Adrenal gland (tissue), 12 donors: Measurements from ENCODE around the gene IQCE. TPM values are rescaled to one million over a fixed set of nuclear protein-coding genes. Genes with fewer than 3 reads are reported as not detected.

Experiments
- DNase-seq, 7 donors: peaks; one replicate each; pipeline ENCODE4 v3.0.0-alpha.2; 2019 to 2020
- H3K27ac ChIP-seq, 5 donors: fragments of 200-600 bp; sonication (generic) in 4 of 5; 1 replicate in 3 of 5; 2 replicates in 2 of 5; pipeline versions ENCODE4 v1.5.1 to v1.8.0; 2016 to 2020; ENCODE audit warnings: mild to moderate bottlenecking in 1 of 5
- H3K27me3 ChIP-seq: fragments of 200-600 bp; 2 replicates; pipeline ENCODE4 v1.8.0; 2021
- H3K36me3 ChIP-seq, 2 donors: fragments of 200-600 bp; replicated peaks in 1 of 2; 1 replicate in 1 of 2; 2 replicates in 1 of 2; pipeline versions ENCODE4 v1.5.1 to v1.8.0; 2018 to 2022
- H3K4me1 ChIP-seq, 2 donors: fragments of 200-600 bp; replicated peaks in 1 of 2; 1 replicate in 1 of 2; 2 replicates in 1 of 2; pipeline versions ENCODE4 v1.5.1 to v1.8.0; 2018 to 2021
- H3K4me3 ChIP-seq, 4 donors: fragments of 200-600 bp; sonication (generic) in 3 of 4; one replicate each; pipeline ENCODE4 v1.5.1; 2016 to 2018
- H3K9me3 ChIP-seq, 3 donors: fragments of 200-600 bp; sonication (generic) in 1 of 3; replicated peaks in 1 of 3; 1 replicate in 2 of 3; 2 replicates in 1 of 3; pipeline versions ENCODE4 v1.5.1 to v1.8.0; 2016 to 2021
- POLR2A ChIP-seq, 2 donors: fragments of 450-650 bp; IDR thresholded peaks; one replicate each; pipeline ENCODE4 v1.6.1; 2017; ENCODE audit warnings: antibody characterized with exemption in 2 of 2, mild to moderate bottlenecking in 2 of 2, moderate library complexity in 1 of 2
- WGBS, 4 donors: extraction: QIAGEN DNeasy Blood & Tissue Kit in 2 of 4; methylation state at CpG; one replicate each; pipeline versions ENCODE4 v1.1.5 to v1.1.7; 2013 to 2017; 5-methylcytosine and 5-hydroxymethylcytosine counted together
- intact Hi-C, 2 donors: fragments of 100-400 bp; cut with DNase I; formaldehyde crosslinking; loops; one replicate each; pipeline versions ENCODE4 v1.14.1 to v1.15.0; 2022 to 2023
- polyA plus RNA-seq, 3 donors: library from polyadenylated mRNA; stranded (reverse); fragments of 200-250 nt in 2 of 3; fragments of 350-450 nt in 1 of 3; fragmentation: Illumina TruSeq in 1 of 3; extraction: RNeasy Lipid Tissue Mini Kit (QIAGEN cat#74804) in 1 of 3; gene quantifications; one replicate each; pipeline ENCODE4 v1.2.3, GENCODE V29; 2013 to 2014
- total RNA-seq, 9 donors: library from RNA; depleted of rRNA in 4 of 9; stranded (reverse); fragments of >200 nt in 4 of 9; fragments of 120-200 nt in 1 of 9; fragmentation: NEBNext Ultra II Directional in 1 of 9; extraction: Animal tissue kit (Norgen Biotek cat#: 25700) in 1 of 9; gene quantifications; one replicate each; pipeline versions ENCODE4 v1.1.0 to v1.2.4, GENCODE V29; 2013 to 2023
- TF ChIP-seq, protein P1 (sequence below), 6 experiments: fragments of 450-650 bp in 4 of 6; fragments of 200-600 bp in 2 of 6; sonication (generic) in 1 of 6; IDR thresholded peaks; 1 replicate in 5 of 6; 2 replicates in 1 of 6; pipeline versions ENCODE4 v1.5.1 to v1.8.0; 2016 to 2021; ENCODE audit warnings: antibody characterized with exemption in 6 of 6, mild to moderate bottlenecking in 2 of 6, moderate library complexity in 1 of 6
- donor health status: healthy with polysubstance abuse.
- donor health status: Bipolar disorder and iron deficiency.
- donor health status: DM: yes; HTN: yes; CAD: no.
- donor health status: DM: no; HTN: no; CAD: no.
- donor health status: DM: no; HTN: no; CAD: no.
- donor health status: DM: yes; HTN: yes; CAD: no.

Gene IQCE
- total and polyA plus RNA-seq, 12 donors = 4.6 to 33.2 (median 13.8) TPM

DNA sequence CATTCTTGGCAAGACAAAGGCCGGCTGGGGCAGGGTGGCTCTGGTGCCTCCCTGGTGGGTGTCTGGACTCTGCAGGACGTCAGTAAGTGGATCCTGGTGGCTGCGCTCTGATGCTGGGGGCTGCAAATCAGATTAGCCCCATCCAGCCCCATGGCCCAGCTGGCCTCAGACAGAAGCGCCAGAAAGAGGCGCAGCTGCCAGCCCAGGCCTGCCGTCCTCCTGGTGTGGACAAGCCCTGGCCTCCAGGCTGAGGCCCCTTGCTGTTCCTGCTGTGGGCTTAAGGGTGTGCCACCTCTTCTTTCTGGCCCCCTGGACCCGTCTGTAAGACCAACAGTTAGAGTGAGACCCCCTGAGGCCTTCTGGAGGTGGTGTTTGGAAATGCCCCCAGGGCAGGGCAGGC lies 45.1 kb upstream of the IQCE start:
- Histone ChIP-seq H3K27ac (no peak overlapping the region), H3K4me3 (no peak overlapping the region), H3K27me3 (no peaks in the 10 kb centered on the region), H3K4me1 (peaks cover 4 to 21% of the 10 kb centered on the region in 2 donors), H3K9me3 (no peaks in the 10 kb centered on the region), H3K36me3 (no peaks in the 10 kb centered on the region)
- WGBS, 4 donors = 75 to 96% (median 88%) methylated on average over 2 to 7 of the region's 7 CpGs
- intact Hi-C loops = no loop called here
- TF ChIP-seq, protein P1, sequence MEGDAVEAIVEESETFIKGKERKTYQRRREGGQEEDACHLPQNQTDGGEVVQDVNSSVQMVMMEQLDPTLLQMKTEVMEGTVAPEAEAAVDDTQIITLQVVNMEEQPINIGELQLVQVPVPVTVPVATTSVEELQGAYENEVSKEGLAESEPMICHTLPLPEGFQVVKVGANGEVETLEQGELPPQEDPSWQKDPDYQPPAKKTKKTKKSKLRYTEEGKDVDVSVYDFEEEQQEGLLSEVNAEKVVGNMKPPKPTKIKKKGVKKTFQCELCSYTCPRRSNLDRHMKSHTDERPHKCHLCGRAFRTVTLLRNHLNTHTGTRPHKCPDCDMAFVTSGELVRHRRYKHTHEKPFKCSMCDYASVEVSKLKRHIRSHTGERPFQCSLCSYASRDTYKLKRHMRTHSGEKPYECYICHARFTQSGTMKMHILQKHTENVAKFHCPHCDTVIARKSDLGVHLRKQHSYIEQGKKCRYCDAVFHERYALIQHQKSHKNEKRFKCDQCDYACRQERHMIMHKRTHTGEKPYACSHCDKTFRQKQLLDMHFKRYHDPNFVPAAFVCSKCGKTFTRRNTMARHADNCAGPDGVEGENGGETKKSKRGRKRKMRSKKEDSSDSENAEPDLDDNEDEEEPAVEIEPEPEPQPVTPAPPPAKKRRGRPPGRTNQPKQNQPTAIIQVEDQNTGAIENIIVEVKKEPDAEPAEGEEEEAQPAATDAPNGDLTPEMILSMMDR (IDR thresholded peaks at IDR 0.05) = no peak
- no peak for TF ChIP-seq POLR2A (IDR thresholded peaks at IDR 0.05)
- DNase-seq = no peak

DNA sequence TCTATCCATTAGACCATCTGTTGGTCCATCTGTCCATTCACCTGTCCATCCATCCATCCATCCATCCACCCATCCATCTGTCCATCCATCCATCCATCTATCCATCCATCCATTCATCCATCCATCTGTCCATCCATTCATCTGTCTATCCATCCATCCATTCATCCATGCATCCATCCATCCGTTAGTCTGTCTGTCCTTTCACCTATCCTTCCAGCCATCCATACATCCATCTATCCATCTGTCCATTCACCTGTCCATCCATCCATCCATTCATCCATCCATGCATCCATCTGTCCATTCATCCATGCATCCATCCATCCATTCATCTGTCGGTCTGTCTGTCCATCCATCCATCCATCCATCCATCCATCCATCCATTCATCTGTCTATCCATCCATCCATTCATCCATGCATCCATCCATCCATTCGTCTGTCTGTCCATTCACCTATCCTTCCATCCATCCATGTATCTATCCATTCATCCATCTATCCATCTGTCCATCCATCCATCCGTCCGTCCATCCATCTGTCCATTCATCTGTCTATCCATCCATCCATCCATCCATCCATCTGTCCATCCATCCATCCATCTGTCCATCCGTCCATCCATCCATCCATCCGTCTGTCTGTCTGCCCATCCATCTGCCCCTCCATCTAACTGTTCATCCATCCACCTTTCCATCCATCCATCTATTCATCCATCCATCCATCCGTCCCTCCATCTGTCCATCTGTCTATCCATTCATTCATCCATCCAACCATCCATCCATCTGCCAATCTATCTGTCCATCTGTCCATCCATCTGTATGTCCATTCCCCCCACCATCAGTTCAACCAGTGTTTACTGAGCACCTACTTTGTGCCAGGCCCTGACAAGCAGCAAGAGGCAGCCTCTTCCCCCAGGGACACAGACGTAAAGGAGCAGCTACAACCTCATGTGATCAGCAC lies 44.0 kb upstream of the IQCE start:
- Histone ChIP-seq H3K36me3 (no peaks in the 10 kb centered on the region), H3K9me3 (no peaks in the 10 kb centered on the region), H3K27ac (no peak overlapping the region), H3K4me3 (no peak overlapping the region), H3K4me1 (peaks cover 10 to 25% of the 10 kb centered on the region in 2 donors), H3K27me3 (no peaks in the 10 kb centered on the region)
- no peak for TF ChIP-seq POLR2A (IDR thresholded peaks at IDR 0.05)
- TF ChIP-seq, protein P1 (IDR thresholded peaks at IDR 0.05) = no peak
- 78 to 86% (median 80%) methylated on average over 9 of the region's 9 CpGs for WGBS, 4 donors
- no peak for DNase-seq
- intact Hi-C loops = no loop called here

- Histone ChIP-seq H3K4me3 (no peak overlapping the region), H3K4me1 (peaks cover 17 to 27% of the 10 kb centered on the region in 2 donors), H3K36me3 (no peaks in the 10 kb centered on the region), H3K9me3 (no peaks in the 10 kb centered on the region), H3K27ac (no peak overlapping the region), H3K27me3 (no peaks in the 10 kb centered on the region)
- TF ChIP-seq POLR2A (IDR thresholded peaks at IDR 0.05) = no peak
- TF ChIP-seq, protein P1 (IDR thresholded peaks at IDR 0.05) = no peak
- 84 to 100% (median 91%) methylated on average over 1 to 15 of the region's 15 CpGs for WGBS, 4 donors
- intact Hi-C loops = no loop called here
- DNase-seq = no peak
These were observed 43.2 kb upstream of the IQCE start for GRCh38 chr7:2515424-2516193.

DNA sequence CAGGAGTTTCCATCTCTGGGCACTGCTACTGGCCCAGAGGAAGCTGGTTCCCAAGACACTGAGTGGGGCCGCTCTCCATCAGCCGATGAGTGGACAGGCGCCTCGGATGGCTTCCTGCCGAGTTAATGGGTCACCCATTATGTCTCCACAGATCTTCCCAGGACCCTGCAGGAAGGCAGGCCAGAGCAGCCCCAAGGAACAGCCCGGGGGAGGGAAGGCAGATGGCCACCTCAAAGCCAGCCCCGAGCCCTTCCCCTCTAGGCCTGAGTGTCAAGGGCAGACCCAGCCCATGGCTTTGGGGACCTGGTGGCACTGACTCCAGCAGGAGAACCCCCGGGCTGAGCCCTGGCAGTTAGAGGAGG lies 42.6 kb upstream of the IQCE start:
- peaks cover 18 to 27% of the 10 kb centered on the region in 2 donors for H3K4me1 ChIP-seq
- WGBS, 4 donors = 81 to 89% methylated on average over 8 of the region's 8 CpGs; no CpG with 5 or more reads in 2 of the 4 donors
- intact Hi-C loops = no loop called here

More for the DNA sequence above, 42.6 kb upstream of the IQCE start:
- TF ChIP-seq POLR2A (IDR thresholded peaks at IDR 0.05) = no peak
- TF ChIP-seq, protein P1 (IDR thresholded peaks at IDR 0.05) = no peak
- Histone ChIP-seq H3K9me3 (no peaks in the 10 kb centered on the region), H3K27me3 (no peaks in the 10 kb centered on the region), H3K36me3 (no peaks in the 10 kb centered on the region), H3K4me3 (no peak overlapping the region), H3K27ac (no peak overlapping the region)
- DNase-seq = no peak
